NOMO-1 (cell line): ENCODE results near the gene NPR3.

Source experiments
- DNase-seq, 2 experiments: peaks; one replicate each; lab custom pipeline; 2025; ENCODE audit not compliant: unreplicated experiment in 2 of 2; lab: John Stamatoyannopoulos, UW

The NPR3 gene, protein sequence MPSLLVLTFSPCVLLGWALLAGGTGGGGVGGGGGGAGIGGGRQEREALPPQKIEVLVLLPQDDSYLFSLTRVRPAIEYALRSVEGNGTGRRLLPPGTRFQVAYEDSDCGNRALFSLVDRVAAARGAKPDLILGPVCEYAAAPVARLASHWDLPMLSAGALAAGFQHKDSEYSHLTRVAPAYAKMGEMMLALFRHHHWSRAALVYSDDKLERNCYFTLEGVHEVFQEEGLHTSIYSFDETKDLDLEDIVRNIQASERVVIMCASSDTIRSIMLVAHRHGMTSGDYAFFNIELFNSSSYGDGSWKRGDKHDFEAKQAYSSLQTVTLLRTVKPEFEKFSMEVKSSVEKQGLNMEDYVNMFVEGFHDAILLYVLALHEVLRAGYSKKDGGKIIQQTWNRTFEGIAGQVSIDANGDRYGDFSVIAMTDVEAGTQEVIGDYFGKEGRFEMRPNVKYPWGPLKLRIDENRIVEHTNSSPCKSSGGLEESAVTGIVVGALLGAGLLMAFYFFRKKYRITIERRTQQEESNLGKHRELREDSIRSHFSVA

DNA sequence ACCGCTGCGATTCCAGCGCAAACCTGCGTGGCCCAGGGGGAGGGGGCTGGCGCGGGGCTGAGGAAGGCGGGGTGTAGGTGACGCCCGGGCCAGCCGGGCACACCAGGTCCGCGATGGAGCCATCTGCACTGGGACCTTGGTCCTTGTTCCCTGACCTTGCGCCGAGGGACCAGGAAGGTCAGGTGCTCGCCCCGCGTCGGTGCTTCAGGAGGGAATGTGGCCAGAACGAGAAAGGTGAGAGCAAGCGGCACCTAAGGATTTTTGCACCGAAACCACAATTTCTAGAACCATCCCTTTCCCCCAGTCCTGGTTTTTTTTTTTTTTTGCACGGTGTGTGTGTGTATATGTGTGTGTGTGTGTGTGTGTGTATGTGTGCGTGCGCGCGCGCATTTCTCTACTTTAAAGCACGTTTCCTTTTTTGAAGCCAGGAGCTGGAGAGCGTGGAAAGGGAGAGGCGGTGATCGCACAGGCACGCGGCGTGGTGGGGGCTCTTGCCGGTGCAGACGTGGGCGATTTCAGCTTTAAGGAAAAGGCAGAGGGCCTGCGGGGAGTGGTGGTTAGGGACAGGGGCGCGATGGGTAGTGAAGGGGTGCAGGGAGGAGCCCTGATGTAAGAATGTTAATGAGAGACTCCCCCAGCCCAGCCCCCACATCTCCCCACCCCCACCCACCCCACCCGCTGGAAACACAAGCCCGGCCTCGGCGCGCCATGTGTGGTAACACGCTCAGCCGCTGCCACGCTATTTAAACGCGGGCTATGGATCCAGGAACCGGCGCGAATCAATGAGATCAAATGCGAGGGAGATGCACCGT is at the start of gene NPR3:
Gene NPR3, plus strand, starts transcription at position 772 of the 812 bp plus-strand sequence. CDS start 456 bp downstream, outside the sequence.
- peak in 1 of 2 experiments; percentile 35 for DNase-seq

DNA sequence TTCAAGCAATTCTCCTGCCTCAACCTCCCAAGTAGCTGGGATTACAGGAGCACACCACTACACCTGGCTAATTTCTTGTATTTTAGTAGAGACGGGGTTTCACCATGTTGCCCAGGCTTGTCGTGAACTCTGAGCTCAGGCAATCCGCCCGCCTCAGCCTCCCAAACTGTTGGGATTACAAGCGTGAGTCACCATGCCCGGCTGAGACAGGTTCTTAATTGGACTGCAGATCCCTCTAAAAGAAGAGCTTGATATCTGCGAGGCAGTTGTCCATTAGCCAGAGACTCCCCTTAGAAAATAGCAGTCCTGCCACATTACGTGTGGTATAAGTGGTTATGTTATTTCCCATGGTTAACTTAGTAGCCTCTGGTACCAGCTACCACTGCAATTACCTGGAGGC is 46.6 kb upstream of the NPR3 start:
- DNase-seq = no peak

DNA sequence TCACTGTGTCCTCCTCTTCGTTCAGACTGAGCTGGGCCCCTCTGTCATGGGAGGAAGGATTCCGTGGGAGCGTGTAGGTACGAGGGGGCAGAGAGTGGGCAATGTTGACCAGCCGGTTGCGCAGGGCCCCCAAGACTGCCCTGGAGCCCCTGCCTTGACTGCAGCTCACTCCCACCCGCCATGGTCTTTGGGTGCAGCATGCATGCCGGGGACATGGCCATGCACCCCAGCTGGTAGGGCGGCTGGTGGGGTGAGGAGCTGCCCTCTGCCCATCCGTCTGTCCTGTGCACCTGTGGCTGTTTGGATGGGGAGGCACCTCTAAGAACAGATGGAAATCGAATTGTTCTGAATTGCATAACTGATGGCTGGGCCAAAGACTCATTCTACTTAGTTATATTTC is 42.6 kb upstream of the NPR3 start:
- DNase-seq = no peak

DNA sequence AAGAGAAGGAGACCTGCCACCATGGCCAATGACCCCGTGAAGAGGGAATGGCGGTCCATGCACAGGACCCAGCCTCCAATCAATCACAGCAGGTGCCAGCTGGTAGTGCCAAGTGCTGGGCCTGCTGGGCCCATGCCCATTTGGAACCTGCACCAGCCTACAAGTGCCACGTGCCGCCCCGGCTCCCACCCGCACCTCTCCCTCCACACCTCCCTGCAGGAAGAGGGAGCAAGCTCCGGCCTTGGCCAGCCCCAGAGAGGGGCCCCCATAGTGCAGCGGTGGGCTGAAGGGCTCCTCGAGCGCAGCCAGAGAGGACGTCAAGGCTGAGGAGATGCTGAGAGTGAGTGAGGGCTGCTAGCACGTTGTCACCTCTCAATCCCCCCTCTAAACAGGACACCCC is 37.8 kb upstream of the NPR3 start:
- DNase-seq = no peak

DNA sequence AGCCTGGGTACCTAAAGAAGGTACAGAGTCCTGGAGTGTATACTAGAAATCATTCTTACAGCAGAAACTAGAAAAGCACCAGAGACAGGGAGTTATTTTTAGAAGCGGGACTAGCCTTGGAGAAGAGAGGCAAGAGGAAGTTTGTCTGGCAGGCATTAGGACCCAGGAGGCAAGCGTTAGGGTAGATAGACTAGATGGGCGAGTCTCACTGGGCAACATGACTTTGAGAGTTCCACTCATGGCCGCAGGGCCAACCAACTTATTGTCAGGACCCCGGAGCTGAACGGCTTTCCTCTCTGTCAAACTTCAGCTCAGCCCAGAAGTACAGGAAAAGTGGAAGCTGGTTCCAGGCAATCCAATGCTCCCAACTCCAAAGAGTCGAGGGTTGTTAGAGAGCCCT is 34.1 kb upstream of the NPR3 start:
- DNase-seq = peak; percentile 10 to 38

DNA sequence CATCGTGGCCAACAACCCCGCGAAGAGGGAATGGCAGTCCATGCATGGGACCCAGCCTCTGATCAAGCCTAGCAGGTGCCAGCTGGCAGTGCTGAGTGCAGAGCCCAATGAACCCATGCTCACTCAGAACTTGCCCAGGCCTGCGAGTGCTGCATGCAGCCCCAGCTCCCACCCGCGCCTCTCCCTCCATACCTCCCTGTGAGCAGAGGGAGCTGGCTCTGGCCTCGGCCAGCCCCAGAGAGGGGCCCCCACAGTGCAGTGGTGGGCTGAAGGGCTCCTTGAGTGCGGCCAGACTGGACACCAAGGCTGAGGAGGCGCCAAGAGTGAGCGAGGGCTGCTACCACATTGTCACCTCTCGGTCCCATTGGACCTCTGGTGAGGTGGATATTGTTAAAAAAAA is 32.6 kb upstream of the NPR3 start:
- DNase-seq = no peak

DNA sequence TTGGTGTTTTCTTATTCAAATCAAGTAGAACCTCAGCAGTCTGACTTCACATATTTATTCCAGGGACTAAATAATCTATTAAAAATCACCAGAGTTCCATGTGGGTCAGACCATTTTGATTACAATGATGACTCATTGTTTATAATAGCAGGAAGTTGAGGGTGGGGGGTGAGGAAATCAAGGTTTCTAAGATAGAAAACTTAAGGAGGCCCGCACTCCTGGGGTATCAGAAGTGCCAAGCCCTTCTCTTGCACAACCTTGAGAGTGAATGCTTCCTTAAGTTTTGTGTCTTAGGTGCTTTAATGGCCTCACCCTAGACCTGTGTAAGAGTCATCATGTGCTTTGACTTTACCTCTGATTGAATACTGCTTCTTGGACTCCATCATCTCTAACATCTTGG is 31.9 kb upstream of the NPR3 start:
- peak in 1 of 2 experiments; percentile 31 for DNase-seq

DNA sequence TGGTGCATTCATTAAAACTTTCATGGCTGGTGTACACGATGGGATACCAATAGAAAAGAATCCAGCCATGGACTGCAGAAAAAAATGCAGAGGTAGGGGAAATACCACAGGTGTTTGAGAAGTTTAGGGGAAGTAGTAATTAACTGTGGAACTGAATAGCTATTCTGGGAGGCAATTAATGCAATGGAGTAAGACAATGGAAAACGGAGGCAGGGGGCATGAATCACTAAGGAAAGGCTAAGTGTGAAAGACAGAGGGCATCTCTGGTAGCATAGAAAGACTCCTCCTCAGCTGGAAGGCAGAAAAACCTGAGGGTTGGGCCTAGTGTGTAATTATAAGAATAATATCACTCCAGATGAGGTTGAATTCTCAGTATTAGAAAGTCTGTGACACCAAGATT is 30.9 kb upstream of the NPR3 start:
- DNase-seq = no peak

DNA sequence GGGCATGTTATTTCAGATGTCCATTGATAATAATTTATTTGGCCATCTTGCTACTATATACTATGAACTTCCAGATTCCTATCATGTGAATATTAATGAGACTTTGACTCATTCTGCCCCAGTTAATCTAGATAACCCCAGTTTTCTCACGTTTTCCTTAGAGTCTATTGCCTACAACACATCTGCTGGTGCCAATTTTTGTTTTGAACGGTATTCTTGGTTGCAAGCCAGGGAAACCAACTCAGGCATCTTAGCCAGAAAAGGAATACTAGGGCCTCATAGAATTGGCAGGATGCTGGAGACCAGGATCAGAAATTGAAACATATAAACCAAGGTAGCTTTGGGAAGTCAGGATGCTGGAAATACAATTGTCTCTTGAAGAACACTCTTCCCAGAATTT is 28.0 kb upstream of the NPR3 start:
- no peak for DNase-seq

DNA sequence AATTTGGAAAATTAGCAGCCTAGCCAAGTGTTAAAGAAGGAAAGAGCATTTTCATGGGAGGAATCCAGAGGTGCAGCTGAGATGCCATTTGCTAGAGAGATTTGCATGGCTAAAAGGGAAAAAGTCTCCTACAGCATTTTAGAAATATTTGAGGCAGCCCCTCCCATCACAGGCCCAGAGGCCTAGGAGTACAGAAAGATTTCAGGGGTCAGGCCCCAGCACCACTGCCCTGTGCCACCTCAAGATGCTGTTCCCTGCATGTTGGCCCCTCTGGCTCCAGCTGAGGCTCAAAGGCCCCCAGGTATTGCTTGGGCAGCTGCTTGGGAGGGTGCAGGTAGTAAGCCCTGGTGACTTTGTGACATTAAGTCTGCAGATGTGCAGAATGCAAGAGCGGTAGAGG is 26.9 kb upstream of the NPR3 start:
- DNase-seq = no peak

DNA sequence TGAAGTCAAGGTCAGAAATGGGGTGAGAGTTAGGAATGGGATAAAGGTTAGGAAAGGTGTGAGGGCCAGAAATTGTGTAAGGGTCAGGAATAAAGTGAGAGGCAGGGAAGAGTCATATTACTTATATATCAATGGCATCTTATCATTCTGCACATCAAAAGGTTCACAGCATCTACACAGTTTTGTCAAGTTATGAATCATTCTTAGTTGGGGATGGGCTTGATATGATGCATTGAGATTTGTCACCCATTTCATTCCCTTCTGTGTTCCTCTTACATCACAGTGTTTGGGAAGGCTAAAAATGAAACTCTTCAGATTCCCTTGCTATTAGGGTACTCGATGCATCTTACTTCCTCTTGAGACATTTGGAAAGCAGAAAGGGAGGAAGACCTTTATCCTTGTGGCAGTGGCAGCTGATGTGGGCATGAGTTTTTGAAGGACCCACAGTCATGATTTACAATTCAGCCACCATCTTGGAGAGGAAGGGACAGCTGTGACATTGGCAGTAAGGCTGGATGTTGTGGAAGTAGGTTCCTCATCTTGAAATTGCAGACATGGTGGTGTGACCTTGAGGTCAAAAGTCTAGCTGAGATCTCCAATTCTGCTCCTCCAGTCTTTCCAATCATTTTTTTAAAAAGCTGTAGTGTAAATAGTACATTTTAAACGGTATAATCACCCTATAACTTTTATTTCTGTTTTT is 24.2 kb upstream of the NPR3 start:
- DNase-seq = no peak

DNA sequence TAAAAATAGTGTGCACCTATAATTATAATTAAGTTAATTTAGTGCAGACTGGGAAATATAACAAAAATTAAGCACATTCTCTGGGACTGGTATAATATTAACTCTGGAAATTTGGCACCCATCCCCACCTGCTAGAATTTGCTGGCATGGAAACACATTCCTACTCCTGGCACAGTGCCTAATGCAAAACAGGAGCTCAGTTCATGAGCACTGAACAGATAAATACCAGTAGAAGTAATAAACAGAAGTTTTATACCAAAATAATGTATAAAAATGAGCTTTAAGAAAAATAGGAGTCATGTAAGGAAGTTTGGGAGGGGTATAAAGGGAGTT is 23.7 kb upstream of the NPR3 start:
- DNase-seq = no peak

DNA sequence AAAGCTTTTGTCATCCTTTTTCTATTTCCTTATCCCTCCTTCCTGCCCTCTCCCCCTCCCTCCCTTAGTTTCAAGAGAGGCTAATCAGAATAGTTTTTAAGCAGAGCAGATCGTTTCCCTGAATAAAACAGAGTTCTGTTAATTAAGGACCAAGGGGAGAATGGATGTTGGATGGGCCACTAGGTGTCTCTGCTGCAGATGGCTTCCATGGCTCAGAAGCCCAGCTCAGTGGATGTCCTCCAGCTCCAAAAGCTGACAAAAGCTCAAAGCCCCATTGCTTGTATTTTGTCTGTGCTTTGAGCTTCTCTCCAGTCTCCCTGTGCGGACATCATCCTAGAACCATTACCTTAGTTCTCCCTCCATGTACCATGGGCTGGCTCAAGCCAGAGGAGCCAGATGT is 21.0 kb upstream of the NPR3 start:
- no peak for DNase-seq

DNA sequence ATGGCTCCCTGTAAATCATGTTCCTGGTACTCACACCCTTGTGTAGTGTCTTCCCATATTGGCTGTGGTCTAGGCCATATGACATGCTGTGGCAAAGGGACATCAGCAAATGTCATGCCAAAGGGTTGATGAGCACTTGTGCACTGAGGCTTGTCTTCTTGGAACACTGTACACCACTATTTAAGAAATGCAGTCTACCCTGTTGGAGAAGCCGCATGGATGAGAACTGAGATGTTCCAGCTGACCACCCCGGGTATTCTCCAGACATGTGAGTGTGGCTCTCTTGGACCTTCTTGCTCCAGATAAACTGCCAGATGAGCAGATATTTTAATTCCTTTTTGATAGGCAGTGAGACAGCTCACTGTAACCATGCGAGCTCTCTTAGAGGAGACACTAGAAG is 20.5 kb upstream of the NPR3 start:
- DNase-seq = no peak

DNA sequence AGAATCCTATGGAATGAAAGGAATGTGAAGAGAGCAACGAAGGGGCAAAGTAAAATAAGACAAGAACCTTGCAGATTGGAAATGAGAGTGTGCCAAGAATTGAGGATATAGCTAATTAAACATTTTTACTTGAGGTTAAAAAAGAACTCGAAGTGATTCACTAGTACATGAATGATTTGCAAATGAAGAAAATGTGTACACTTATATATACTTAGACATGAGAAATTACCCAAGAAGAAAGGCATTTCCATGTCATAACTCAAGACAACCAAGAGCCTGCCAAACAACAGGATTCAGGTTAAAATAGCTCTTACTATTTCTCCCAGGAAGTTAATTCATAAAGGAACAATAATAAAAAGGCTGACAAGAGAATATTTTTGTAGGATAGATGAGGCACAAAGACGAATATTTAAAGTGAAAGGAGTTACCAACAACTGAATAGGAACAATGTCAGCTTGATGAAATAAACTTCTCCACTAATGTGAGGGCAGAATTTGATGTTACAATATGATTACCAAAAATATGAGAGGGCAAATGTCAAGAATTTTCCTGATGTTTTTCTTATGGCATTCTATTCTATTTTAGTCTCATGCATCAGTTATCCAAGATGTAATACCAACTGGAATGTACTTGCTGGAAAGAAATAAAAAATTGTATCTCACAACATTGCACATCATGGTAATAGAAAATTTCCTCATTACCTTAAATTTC is 18.9 kb upstream of the NPR3 start:
- DNase-seq = no peak

DNA sequence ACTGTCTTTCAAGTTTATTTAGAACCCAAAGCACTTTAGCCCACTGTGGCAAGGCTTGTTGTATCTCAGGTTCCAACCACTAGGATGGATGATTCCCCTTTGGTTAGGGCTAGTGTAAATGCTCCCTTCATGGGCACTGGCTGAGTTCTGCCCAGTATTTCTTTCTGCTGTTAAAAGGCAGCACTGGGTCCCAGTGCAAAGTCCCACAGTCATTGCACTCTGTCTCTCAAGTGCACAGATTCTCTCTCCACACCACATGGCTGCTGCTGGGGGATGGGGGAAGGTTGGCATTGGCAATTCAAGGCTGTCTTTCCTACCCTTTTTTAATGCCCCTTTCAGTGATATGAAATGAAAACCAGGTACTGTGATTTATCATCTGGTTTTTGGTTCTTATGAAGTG is 7.2 kb upstream of the NPR3 start:
- DNase-seq = no peak

DNA sequence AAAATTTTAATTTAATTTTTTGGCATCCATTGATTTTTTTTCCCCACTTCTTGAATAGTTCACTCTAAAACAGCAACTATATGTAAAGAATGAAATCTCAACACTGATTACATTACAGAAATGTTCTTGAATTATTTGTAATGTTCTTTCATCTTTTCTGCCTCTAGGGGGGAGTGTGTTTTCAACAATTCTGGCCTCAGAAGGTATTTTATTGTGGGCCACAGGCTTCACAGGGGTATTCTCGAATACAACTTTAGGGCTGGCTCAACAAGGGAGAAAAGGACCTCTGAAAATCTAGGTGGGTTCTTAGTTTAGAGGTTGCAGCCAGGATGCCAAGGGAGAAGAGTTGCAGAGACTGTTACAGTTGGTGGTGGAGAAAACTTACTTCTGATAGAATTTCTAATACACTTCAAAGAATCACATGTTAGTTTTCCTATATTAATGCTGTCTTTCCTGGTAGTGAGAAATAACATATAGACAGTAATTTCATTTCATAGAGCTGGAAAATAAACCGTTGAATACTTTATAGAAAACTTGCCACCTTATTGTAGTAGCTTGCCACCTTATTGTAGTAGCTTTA is 3.6 kb upstream of the NPR3 start:
- peak; percentile 27 to 36 for DNase-seq

DNA sequence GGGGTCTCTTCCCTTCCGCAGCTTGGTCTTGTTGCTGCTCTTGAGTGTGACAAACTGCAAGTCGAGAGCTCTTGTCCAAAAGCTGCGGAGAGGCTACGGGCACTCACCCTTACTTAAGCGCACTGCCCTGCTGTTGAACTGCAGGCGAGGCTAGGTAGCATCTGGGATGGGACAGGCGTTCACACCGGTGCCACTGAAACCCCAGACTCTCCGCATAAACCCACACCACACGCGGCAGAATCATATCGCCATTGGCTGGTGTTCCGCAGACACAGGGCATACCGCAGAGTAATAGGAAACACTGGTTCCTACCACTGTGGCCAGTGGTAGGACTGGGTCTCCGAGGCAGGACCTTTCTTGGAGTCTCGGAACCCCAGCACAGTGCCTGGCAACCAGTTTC is 2.2 kb upstream of the NPR3 start:
- DNase-seq = no peak

DNA sequence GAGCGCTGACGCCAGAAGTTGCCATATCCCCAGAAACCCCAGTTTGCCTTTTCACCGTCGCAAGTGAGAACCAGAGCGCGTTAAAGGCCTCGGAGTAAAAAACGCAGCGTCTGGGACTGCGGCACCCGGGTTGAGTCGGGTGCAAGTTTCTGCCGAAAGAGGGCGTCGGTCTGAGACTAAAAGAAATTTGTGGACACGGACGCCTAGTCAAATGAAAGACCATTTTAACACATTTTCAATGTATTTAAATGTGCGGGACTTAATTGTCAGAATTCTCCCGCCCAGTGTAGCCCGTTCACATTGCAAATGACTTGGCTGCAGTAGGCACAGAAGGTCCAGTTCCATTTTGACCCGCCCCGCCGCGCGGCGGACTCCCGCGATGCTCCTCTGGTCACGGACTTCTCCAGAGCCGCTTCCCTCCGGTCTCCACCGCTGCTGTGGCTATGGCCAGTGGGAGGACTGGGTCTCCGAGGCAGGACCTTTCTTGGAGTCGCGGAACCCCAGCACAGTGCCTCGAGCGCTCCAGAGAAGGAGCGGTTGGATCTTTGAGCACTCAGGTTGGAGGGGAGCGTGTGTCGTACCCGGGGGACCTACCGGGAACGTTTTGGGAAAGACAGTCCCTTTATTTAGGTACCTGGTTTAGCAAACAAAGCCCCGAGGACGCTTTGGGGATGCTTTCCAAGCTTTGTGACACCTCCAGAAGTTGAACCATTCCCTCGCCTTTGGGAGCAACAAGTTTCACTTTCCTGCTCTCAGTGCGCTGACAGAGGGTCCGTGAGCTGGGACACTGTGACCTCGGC is 1.2 kb upstream of the NPR3 start:
- peak; percentile 91 to 92 for DNase-seq

DNA sequence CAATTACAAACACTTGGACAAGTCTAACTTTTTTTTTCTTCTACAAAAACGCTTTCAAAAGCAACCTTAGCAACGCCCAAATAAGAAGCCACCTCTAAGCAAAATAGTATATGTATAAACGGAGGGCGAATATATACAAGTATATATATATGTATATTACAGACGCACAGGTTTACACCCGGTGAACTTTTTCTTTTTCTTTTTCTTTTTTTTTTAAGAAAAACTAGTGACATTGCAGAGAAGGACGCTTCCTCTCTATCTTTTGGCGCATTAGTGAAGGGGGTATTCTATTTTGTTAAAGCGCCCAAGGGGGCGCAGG is 200 bp downstream of the NPR3 start:
- DNase-seq = peak in 1 of 2 experiments; percentile 65
